HepG2 (cell line): ENCODE results near the gene MTOR. TPM values are rescaled to one million over a fixed set of nuclear protein-coding genes. Genes with fewer than 3 reads are reported as not detected.
A peak's percentile ranks its signal among the peaks of the same experiment; 100 is the strongest.

Experiments
- AGO1 ChIP-seq: fragments of 200-400 bp; formaldehyde crosslinking; IDR thresholded peaks from 2 replicates; pipeline ENCODE4 v1.6.1; 2017; ENCODE audit warnings: mild to moderate bottlenecking, low read depth, low read length, moderate library complexity; ENCODE audit not compliant: poor library complexity, severe bottlenecking
- AGO2 ChIP-seq: fragments of 200-400 bp; formaldehyde crosslinking; optimal IDR thresholded peaks from 2 replicates; pipeline ENCODE3; 2017; ENCODE audit warnings: mild to moderate bottlenecking, low read depth, low read length, moderate library complexity
- AKNA ChIP-seq: sonication (generic); formaldehyde crosslinking; IDR thresholded peaks from 2 replicates; pipeline ENCODE4 v1.4.0; 2020; ENCODE audit warnings: missing genetic modification reagents, borderline replicate concordance
- DR1 ChIP-seq: sonication (generic); formaldehyde crosslinking; IDR thresholded peaks from 2 replicates; pipeline ENCODE4 v1.8.0; 2021; ENCODE audit warnings: mild to moderate bottlenecking, missing genetic modification reagents, inconsistent platforms
- KDM5B ChIP-seq: sonication (generic); formaldehyde crosslinking; IDR thresholded peaks from 2 replicates; pipeline ENCODE4 v1.4.0; 2020; ENCODE audit warnings: missing genetic modification reagents, mild to moderate bottlenecking, borderline replicate concordance
- KLF12 ChIP-seq: sonication (generic); formaldehyde crosslinking; IDR thresholded peaks from 2 replicates; pipeline ENCODE4 v1.4.0; 2020; ENCODE audit warnings: missing genetic modification reagents, borderline replicate concordance
- NAIF1 ChIP-seq: sonication (generic); formaldehyde crosslinking; IDR thresholded peaks from 2 replicates; pipeline ENCODE4 v1.5.0; 2020; ENCODE audit warnings: mild to moderate bottlenecking, missing genetic modification reagents, borderline replicate concordance
- NR2F2 ChIP-seq: IDR thresholded peaks from 2 replicates; pipeline ENCODE4 v1.6.1; 2012; ENCODE audit warnings: low read depth, inconsistent platforms, borderline replicate concordance
- PTBP1 ChIP-seq: fragments of 200-400 bp; formaldehyde crosslinking; IDR thresholded peaks from 2 replicates; pipeline ENCODE4 v1.6.1; 2018; ENCODE audit warnings: low read length, low read depth; ENCODE audit not compliant: poor library complexity, severe bottlenecking
- RAD51 ChIP-seq: fragments of 450-650 bp; IDR thresholded peaks from 2 replicates; pipeline ENCODE4 v1.6.1; 2016; ENCODE audit warnings: borderline replicate concordance
- RORA ChIP-seq: sonication (generic); formaldehyde crosslinking; IDR thresholded peaks from 2 replicates; pipeline ENCODE4 v1.5.0; 2020; ENCODE audit warnings: mild to moderate bottlenecking, missing genetic modification reagents, moderate library complexity
- TAF1 ChIP-seq: sonication (generic); formaldehyde crosslinking; IDR thresholded peaks from 2 replicates; pipeline ENCODE4 v1.4.0; 2020; ENCODE audit warnings: missing genetic modification reagents
- TBX3 ChIP-seq: fragments of 450-650 bp; IDR thresholded peaks from 2 replicates; pipeline ENCODE4 v1.6.1; 2017; ENCODE audit warnings: antibody characterized with exemption, mild to moderate bottlenecking, inconsistent platforms, borderline replicate concordance
- TGIF2 ChIP-seq: IDR thresholded peaks from 2 replicates; pipeline ENCODE4 v1.6.1; 2016; ENCODE audit warnings: control low read depth, missing compliant biosample characterization
- ZKSCAN5 ChIP-seq: sonication (generic); formaldehyde crosslinking; IDR thresholded peaks from 2 replicates; pipeline ENCODE4 v1.5.1; 2020; ENCODE audit warnings: mild to moderate bottlenecking, missing genetic modification reagents
- ZNF138 ChIP-seq: sonication (generic); formaldehyde crosslinking; IDR thresholded peaks from 2 replicates; pipeline ENCODE4 v1.5.0; 2020; ENCODE audit warnings: mild to moderate bottlenecking, low read depth, missing genetic modification reagents
- ZNF280B ChIP-seq: sonication (generic); formaldehyde crosslinking; IDR thresholded peaks from 2 replicates; pipeline ENCODE4 v1.5.0; 2020; ENCODE audit warnings: missing genetic modification reagents, mild to moderate bottlenecking, borderline replicate concordance
- ZNF292 ChIP-seq: sonication (generic); formaldehyde crosslinking; IDR thresholded peaks from 2 replicates; pipeline ENCODE4 v1.8.1; 2022; ENCODE audit warnings: mild to moderate bottlenecking, low read depth, missing genetic modification reagents, borderline replicate concordance
- ZNF3 ChIP-seq: IDR thresholded peaks from 2 replicates; pipeline ENCODE4 v1.7.0; 2017; ENCODE audit warnings: inconsistent platforms
- ZNF44 ChIP-seq: sonication (generic); formaldehyde crosslinking; IDR thresholded peaks from 2 replicates; pipeline ENCODE4 v1.5.1; 2020; ENCODE audit warnings: mild to moderate bottlenecking, missing genetic modification reagents
- ZNF704 ChIP-seq: sonication (generic); formaldehyde crosslinking; IDR thresholded peaks from 2 replicates; pipeline ENCODE4 v1.8.1; 2023; ENCODE audit warnings: mild to moderate bottlenecking, inconsistent platforms, moderate library complexity, missing genetic modification reagents, borderline replicate concordance
- ZNF788 ChIP-seq: sonication (generic); formaldehyde crosslinking; IDR thresholded peaks from 2 replicates; pipeline ENCODE4 v1.5.0; 2020; ENCODE audit warnings: mild to moderate bottlenecking, missing genetic modification reagents, borderline replicate concordance
- polyA plus RNA-seq, 8 experiments: library from polyadenylated mRNA; depleted of rRNA in 3 of 8; stranded (reverse) in 7 of 8; unstranded in 1 of 8; fragments of >200 nt; fragmentation: Illumina TruSeq in 4 of 8; extraction: Trizol in 4 of 8; gene quantifications; 2 replicates each; pipeline versions ENCODE4 v1.2.1 to v1.2.3, GENCODE V29; 2011 to 2016; ENCODE audit warnings: low read depth in 4 of 8, missing spikeins in 1 of 8, mixed read lengths in 1 of 8; ENCODE audit not compliant: insufficient read depth in 1 of 8
- total RNA-seq, 5 experiments: library from RNA; depleted of rRNA; stranded (reverse); fragments of >200 nt; fragmentation: Illumina TruSeq; extraction: Trizol; gene quantifications; 2 replicates each; pipeline ENCODE4 v1.2.3, GENCODE V29; 2016; ENCODE audit warnings: low read depth in 1 of 5

Gene MTOR
- total and polyA plus RNA-seq, 2 of the 13 experiments (the other 11 are each of a cell fraction or from before 2014, with no cell fraction given) = 24.6 to 34.6 TPM

DNA sequence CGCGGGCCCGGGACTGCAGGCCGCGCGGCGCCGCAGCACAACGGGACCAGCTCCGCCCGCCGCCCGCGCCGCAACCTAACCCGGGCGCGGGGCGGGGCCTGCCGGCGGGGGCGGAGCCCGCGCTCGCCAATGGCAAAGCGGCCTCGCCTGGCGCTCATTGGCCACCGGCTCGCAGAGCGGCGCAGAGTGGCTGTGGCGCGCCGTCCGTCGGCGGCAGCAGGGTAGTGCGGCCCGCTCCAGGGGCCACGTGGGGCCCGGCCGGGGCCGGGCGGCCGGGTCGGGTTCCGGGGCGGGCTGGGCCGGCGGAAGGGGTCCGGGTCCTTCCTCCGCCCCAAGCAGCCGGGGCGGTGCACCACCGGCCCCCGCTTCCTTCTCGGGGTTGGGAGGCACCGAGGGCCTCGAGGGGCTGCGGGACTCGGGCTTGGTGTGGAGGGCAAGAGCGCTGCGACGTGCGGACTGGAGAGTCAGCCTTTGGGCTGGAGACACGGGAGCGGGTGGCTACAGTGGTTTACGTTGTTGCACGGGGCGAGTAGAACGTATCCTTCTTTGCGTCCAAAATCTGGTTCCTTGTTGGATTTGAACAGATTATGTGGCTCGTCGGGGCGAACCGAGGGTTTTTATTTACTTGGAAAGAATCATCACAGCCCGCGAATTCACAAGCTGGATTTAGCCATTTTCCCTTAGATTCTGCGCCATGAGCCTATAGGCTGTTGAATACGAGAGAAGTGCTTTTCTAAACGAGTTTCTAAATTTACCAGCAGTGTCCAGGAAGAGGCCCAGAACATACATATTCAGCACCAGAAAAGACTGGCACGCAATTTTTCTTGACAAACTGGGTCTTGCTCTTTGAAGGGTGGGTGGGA, 202.2 kb downstream of the MTOR start, which contains the start of gene SRM (continued):
- no peak for TF ChIP-seq TBX3
- TF ChIP-seq AGO2 = peak; percentile 35
- no peak for TF ChIP-seq TGIF2 (CRISPR knock-in tag)
- TF ChIP-seq ZNF788 = no peak
- TF ChIP-seq AKNA (CRISPR knock-in tag) = no peak
- TF ChIP-seq ZNF3 (CRISPR knock-in tag) = no peak
- TF ChIP-seq ZNF44 (CRISPR knock-in tag) = no peak
- peak; percentile 58; the same call in 1 of the 2 replicates for TF ChIP-seq TAF1 (CRISPR knock-in tag)
- TF ChIP-seq KDM5B (CRISPR knock-in tag) = no peak; the same call in 1 of the 2 replicates
- TF ChIP-seq NR2F2 = peak; percentile 18; the same call in 1 of the 2 replicates
- 0 out of 2 replicates have a peak, but pooled peaks have one; percentile 62 for TF ChIP-seq RORA (CRISPR knock-in tag)
- TF ChIP-seq AGO1 = no peak
- TF ChIP-seq KLF12 (CRISPR knock-in tag) = no peak
- no peak for TF ChIP-seq ZNF138 (CRISPR knock-in tag)
- no peak for TF ChIP-seq RAD51
- TF ChIP-seq NAIF1 = no peak
- no peak for TF ChIP-seq ZNF292 (CRISPR knock-in tag)
- TF ChIP-seq PTBP1 = no peak
- TF ChIP-seq ZNF280B = no peak
- TF ChIP-seq ZKSCAN5 (CRISPR knock-in tag) = no peak
- no peak for TF ChIP-seq ZNF704 (CRISPR knock-in tag)
- TF ChIP-seq DR1 (CRISPR knock-in tag) = no peak; the same call in 1 of the 2 replicates
